ENCODE data around the gene RAB3IL1. TPM values are rescaled to one million over a fixed set of nuclear protein-coding genes. Genes with fewer than 3 reads are reported as not detected.
"Not testable (repeated sequence)": the region's sequence is repeated elsewhere in the genome, so short reads cannot be mapped to it uniquely, and the experiment has no call there.

RAB3IL1 gene
- 10 to 100 TPM; 17.3 to 21.8 TPM for total RNA-seq
- long read RNA-seq = 0 reads

GRCh38 chr11:61917334-61918109 lies at the start of gene RAB3IL1:
TSS of gene RAB3IL1 (minus strand) at chr11:61917566. CDS start at chr11:61917367, 199 bp downstream.
- ATAC-seq (peak; percentile 91), DNase-seq (peak; percentile 80)
- intact Hi-C loops (cut with DNase I) = no loop called here

- ATAC-seq = no peak
- no peak for DNase-seq
- intact Hi-C loops (cut with DNase I) = no loop called here
These were observed 49.4 kb upstream of the RAB3IL1 start for GRCh38 chr11:61966734-61967115.

- intact Hi-C loops (cut with DNase I); DNase-seq; ATAC-seq: not testable (repeated sequence)
These were observed 47.4 kb upstream of the RAB3IL1 start for GRCh38 chr11:61964666-61965271.

DNA sequence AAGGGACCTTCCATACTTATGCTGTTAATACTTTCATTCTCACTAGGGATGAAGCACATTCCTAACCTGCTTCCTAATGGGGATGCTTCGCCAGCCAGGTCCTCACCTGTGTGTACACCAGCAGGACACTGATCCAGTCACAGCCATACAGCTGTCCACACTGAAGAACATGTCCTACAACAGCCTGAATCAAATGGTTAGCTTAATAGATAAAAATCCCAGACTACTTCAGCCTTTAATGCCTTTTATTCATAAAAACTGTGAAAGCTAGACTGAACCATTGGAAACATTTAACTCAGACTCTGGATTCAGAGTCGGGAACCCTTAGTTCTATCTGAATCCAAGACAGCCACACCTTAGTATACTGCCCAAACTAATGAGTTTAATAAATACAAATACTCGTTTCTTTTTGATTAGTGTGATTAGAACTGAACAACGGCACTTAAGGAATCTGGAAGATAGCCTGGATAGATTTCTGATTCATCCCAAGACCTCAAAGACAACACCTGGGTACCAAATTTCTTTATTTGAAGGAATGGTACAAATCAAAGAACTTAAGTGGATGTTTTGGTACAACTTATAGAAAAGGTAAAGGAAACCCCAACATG lies 46.8 kb upstream of the RAB3IL1 start:
- intact Hi-C loops (cut with DNase I) = no loop called here
- DNase-seq (no peak), ATAC-seq (no peak)

DNA sequence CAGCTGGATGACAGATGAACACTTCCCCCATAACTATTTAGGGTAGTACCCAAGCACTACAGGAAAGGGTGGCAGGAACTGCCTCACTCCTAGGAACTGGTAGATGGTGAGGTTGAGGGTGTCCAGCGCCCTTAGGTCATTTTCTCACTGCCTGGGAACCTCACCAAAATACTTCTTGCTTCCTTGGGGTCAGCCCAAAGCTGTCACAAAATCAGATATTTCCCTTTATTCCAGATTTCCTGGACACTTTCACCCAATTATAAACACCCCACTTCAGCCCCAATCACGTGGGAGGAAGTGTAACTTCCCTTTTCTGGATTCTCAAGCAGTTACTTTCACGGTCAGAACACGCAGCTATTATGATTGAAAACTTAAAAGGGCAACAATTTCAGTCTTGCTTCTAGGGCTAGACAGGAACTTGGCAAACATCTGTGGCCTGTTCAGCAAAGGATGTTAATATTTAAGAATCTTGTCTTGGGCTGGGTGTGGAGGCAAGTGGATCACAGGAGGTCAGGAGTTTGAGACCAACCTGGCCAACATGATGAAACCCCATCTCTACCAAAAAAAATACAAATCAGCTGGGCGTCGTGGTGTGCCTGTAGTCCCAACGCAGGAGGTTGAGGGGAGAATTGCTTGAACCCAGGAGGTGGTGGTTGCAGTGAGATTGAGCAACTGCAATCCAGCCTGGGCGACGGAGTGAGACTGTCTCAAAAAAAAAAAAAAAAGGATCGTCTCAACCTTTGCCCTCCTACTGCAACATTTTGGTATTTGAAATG lies 46.1 kb upstream of the RAB3IL1 start:
- peak; percentile 1 to 2 for ATAC-seq
- intact Hi-C loops (cut with DNase I) = no loop called here
- DNase-seq = no peak

DNA sequence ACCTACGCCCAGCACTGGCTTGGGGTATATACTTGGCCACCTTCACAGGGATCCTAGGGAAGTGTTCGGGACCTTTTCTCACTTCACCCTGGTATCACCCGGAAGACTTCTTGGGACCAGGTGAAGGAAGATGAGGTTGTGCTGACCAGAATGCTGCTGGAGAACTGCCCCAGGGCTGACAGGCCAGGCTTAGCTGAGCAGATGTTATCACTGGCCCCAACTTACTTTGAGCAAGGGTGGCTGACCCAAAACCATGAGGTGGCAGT lies 45.6 kb upstream of the RAB3IL1 start:
- intact Hi-C loops (cut with DNase I) = no loop called here

DNA sequence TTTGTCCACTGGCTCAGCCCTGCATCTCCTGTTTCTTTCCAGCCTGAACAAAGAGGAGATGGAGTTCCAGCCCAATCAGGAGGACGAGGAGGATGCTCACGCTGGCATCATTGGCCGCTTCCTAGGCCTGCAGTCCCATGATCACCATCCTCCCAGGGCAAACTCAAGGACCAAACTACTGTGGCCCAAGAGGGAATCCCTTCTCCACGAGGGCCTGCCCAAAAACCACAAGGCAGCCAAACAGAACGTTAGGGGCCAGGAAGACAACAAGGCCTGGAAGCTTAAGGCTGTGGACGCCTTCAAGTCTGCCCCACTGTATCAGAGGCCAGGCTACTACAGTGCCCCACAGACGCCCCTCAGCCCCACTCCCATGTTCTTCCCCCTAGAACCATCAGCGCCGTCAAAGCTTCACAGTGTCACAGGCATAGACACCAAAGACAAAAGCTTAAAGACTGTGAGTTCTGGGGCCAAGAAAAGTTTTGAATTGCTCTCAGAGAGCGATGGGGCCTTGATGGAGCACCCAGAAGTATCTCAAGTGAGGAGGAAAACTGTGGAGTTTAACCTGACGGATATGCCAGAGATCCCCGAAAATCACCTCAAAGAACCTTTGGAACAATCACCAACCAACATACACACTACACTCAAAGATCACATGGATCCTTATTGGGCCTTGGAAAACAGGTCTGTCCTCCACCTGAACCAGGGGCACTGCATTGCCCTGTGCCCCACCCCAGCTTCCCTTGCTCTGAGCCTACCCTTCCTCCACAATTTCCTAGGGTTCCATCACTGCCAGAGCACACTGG lies 45.0 kb upstream of the RAB3IL1 start:
- intact Hi-C loops (cut with DNase I) = no loop called here
- DNase-seq (no peak), ATAC-seq (peak in 1 of 2 donors; percentile 1)

More for the DNA sequence above, 45.6 kb upstream of the RAB3IL1 start:
- ATAC-seq (no peak), DNase-seq (no peak)

DNA sequence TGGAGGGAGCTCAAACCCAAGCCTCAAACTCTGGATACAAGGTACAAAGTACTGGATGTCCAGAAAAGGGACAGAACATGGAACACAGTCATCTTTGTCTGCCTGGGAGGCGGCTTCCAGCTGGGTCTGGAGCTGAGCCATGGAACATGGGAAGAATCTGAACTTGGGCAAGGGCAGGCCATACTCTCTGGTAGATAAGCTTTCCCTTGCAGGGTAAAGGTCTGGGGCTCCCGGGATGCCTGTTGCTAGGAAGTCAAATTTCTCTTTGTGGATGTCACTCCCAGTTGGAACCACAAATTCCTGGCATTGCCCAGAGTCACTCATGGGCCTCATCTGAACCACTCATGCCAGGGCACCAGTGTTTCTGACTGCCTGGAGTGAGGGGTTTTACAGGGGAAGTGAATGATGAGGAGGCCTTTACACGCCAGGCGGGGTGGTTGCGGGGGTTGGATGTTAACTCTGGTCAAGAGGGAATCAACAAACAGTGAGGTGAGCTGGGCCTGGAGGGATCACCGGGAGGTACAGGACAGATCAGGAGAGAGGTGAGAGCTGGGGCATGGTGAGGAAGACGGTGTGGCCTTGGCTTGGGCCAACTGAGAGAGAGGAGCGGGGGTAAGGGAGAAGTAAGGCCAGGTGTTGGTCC lies 44.3 kb upstream of the RAB3IL1 start:
- peak; percentile 76 for DNase-seq
- intact Hi-C loops (cut with DNase I) = no loop called here

GRCh38 chr11:61960532-61960931 lies 43.2 kb upstream of the RAB3IL1 start:
- no peak for ATAC-seq
- intact Hi-C loops (cut with DNase I) = no loop called here
- DNase-seq = no peak

More for the DNA sequence above, 44.3 kb upstream of the RAB3IL1 start:
- peak; percentile 55 to 67 for ATAC-seq

DNA sequence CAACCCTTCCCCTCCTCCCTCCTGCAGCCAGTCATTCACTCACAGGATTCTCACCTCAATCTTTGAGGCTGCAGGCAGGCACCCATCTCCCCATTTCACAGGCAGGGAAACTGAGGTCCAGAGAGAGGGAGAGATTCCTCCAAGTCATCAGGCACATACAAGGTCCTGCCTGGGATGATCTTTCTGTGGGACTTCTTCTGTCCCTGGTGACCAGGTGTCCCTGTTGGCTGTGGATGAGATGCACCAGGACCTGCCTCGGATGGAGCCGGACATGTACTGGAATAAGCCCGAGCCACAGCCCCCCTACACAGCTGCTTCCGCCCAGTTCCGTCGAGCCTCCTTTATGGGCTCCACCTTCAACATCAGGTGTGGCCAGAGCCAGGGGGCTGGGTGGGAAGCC lies 42.3 kb upstream of the RAB3IL1 start:
- intact Hi-C loops (cut with DNase I) = no loop called here
- no peak for ATAC-seq
- DNase-seq = no peak

- no peak for ATAC-seq
- intact Hi-C loops (cut with DNase I) = no loop called here
- no peak for DNase-seq
These were observed 41.7 kb upstream of the RAB3IL1 start for GRCh38 chr11:61959114-61959513.

DNA sequence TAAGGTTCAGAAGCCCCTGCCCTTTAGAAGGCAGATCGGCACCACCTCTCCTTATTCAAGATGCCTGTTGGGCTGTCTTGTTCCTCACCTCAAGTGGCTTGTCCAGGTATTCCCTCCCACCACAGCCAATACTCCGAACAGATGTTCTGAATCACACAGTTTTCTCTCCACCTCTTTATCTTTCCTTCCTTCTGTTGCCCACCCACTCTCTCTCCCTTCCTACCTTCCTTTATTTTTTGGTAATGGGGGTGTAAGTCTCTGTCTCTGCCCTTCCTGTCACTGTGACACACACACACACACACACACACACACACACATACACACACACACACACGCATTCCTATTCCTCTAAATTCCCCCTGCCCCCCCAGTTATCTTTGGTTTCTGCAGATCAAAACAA lies 41.2 kb upstream of the RAB3IL1 start:
- intact Hi-C loops (cut with DNase I) = no loop called here
- no peak for DNase-seq
- ATAC-seq = no peak

- ATAC-seq = no peak
- intact Hi-C loops (cut with DNase I) = no loop called here
- DNase-seq = no peak
These were observed 39.8 kb upstream of the RAB3IL1 start for GRCh38 chr11:61957021-61957770.

- ATAC-seq (no peak), DNase-seq (no peak)
- intact Hi-C loops (cut with DNase I) = no loop called here
These were observed 39.0 kb upstream of the RAB3IL1 start for GRCh38 chr11:61956191-61957020.

DNA sequence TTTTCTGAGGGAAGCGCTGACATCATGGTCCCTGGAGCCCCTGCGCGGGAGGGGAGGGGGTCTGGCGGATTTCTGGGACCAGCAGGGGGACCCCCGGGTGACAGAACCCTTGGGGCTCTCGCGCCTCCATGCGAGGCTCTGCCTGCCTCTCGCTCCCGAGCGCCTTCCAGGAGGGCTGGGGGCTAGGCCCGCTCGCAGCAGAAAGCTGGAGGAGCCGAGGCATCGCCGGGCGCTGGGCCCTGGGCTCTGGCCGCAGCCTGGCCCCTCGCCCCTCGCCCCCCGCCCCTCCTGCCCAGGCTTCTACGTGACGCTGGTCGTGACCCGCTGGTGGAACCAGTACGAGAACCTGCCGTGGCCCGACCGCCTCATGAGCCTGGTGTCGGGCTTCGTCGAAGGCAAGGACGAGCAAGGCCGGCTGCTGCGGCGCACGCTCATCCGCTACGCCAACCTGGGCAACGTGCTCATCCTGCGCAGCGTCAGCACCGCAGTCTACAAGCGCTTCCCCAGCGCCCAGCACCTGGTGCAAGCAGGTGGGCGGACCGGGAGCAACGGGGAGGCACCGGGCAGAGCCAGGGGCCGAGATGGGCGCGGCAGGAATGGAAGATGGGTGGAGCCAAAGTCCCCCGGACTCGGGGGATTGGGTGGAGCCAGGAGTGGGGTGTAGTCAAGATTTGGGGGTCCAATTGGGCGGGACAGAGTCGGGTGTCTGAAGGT lies 38.2 kb upstream of the RAB3IL1 start:
- intact Hi-C loops (cut with DNase I) = no loop called here
- DNase-seq (peak; percentile 51), ATAC-seq (peak; percentile 54)

DNA sequence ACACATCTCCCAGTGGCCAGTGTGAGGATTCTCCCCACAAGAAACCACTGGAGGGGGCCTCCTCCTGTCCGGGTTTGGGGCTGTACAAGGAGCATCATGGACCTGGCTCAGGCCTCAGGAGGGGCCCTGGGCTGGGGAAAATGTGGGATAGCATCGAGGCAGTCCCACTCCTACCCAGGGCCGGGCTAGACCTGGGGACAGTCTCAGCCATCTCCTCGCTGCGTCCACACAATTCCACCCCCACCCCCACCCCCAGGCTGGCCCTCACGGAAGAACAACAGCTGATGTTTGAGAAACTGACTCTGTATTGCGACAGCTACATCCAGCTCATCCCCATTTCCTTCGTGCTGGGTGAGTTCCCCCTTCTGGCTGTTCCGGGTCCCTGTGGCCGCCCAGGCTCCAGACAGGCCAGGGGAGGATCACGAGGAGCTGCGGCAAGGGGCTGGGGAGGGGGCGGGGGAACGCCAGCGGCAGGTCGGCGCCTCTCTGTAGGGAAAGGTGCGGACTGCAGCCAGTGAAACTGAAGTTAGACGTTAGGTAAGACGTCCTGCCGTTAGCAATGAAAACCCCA lies 37.6 kb upstream of the RAB3IL1 start:
- intact Hi-C loops (cut with DNase I) = loop anchor here in 1 of 2 donors (5.0 kb wide), 1 partner anchor 153 kb away; no protein-coding TSS in a partner anchor
- DNase-seq (peak; percentile 68), ATAC-seq (peak; percentile 80 to 82)
